NT2/D1 (cell line): ENCODE results near the gene PHF3.

Experiments used
- SUZ12 ChIP-seq: IDR thresholded peaks from 2 replicates; pipeline ENCODE4 v1.6.1; 2011; ENCODE audit not compliant: insufficient read length, insufficient read depth; ENCODE audit errors: extremely low read depth
- YY1 ChIP-seq: IDR thresholded peaks from 2 replicates; pipeline ENCODE4 v1.6.1; 2011; ENCODE audit not compliant: insufficient read length, insufficient read depth
- ZNF274 ChIP-seq: IDR thresholded peaks from 2 replicates; pipeline ENCODE4 v1.6.1; 2011; ENCODE audit warnings: mild to moderate bottlenecking, low read depth, low read length

DNA sequence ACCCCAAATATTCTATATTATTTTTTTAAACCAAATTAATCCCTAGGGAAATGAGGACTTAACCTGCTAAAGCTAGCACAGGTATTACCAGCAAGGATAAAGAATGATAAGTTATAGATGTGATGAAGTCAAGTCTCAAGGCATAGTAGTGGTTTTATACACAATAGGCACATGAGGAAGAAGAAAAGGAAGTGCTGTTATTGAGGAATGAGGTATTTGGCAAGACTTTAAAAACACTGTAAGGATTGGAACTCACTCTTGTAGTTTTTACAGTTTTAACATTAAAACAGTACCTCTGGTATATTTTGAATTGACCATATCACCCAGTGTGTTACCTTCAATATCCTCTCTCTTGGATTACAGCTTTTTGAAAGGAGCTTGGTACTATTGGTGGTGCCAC lies 54.6 kb downstream of the PHF3 start:
- TF ChIP-seq ZNF274 (no peak), SUZ12 (no peak), YY1 (no peak)
